GM21825 (cell line): Measurements from ENCODE around the gene TMEM161A.
"Not testable (repeated sequence)": the region's sequence is repeated elsewhere in the genome, so short reads cannot be mapped to it uniquely, and the experiment has no call there.

Experiments
- ATAC-seq: cut with Tn5 transposase; IDR thresholded peaks from one replicate; pipeline ENCODE4 v1.9.1; 2021; ENCODE audit warnings: mild to moderate bottlenecking, moderate library complexity; ENCODE audit not compliant: unreplicated experiment

The TMEM161A gene

GRCh38 chr19:19138109-19138981 is at the start of gene TMEM161A:
TSS of gene TMEM161A (minus strand) at chr19:19138478. CDS start at chr19:19138428, 50 bp downstream.
- ATAC-seq: peak; percentile 97

GRCh38 chr19:19186742-19187141 is 48.5 kb upstream of the TMEM161A start:
- no peak for ATAC-seq

GRCh38 chr19:19185853-19186740 is 47.8 kb upstream of the TMEM161A start:
- no peak for ATAC-seq

- no peak for ATAC-seq
Measured at GRCh38 chr19:19181488-19181998, 43.3 kb upstream of the TMEM161A start.

GRCh38 chr19:19179548-19180441 is 41.5 kb upstream of the TMEM161A start:
- no peak for ATAC-seq

- ATAC-seq: no peak
Measured at GRCh38 chr19:19176950-19177349, 38.7 kb upstream of the TMEM161A start.

GRCh38 chr19:19173243-19173642 is 35.0 kb upstream of the TMEM161A start:
- ATAC-seq: not testable (repeated sequence)

GRCh38 chr19:19171821-19172532 is 33.7 kb upstream of the TMEM161A start:
- ATAC-seq: no peak

- ATAC-seq: no peak
Measured at GRCh38 chr19:19170873-19171672, 32.8 kb upstream of the TMEM161A start.

GRCh38 chr19:19170053-19170872 is 32.0 kb upstream of the TMEM161A start, which contains the start of gene MEF2B:
TSS of gene MEF2B (minus strand) at chr19:19170263. CDS start at chr19:19150735, 19,528 bp downstream.
- ATAC-seq: peak; percentile 78

- no peak for ATAC-seq
Measured at GRCh38 chr19:19169236-19170052, 31.2 kb upstream of the TMEM161A start.

GRCh38 chr19:19167612-19168011 is 29.3 kb upstream of the TMEM161A start:
- no peak for ATAC-seq

- no peak for ATAC-seq
Measured at GRCh38 chr19:19165396-19165795, 27.1 kb upstream of the TMEM161A start.

GRCh38 chr19:19162495-19162894 is 24.2 kb upstream of the TMEM161A start:
- ATAC-seq: no peak

- no peak for ATAC-seq
Measured at GRCh38 chr19:19160461-19161035, 22.3 kb upstream of the TMEM161A start.

GRCh38 chr19:19159534-19159933 is 21.3 kb upstream of the TMEM161A start:
- ATAC-seq: no peak

- ATAC-seq: no peak
Measured at GRCh38 chr19:19157808-19158207, 19.5 kb upstream of the TMEM161A start.
